PC-9 (cell line): ENCODE data around the gene GLRX. TPM values are rescaled to one million over a fixed set of nuclear protein-coding genes. Genes with fewer than 3 reads are reported as not detected.
"Not testable (repeated sequence)": the region's sequence is repeated elsewhere in the genome, so short reads cannot be mapped to it uniquely, and the experiment has no call there.

Experiments used
- BruUV-seq: library from RNA; stranded (reverse); fragments of 400-500 nt; replicated peaks from 2 replicates; lab custom pipeline; 2021; lab: Mats Ljungman, UMichigan
- CTCF ChIA-PET: fragments of 300-600 bp; sonication (Branson Sonifier 250); formaldehyde crosslinking; loops from one replicate; lab custom pipeline; 2022; ENCODE audit warnings: antibody characterized with exemption; lab: Charles Lee
- POLR2A ChIA-PET: fragments of 300-600 bp; sonication (Branson Sonifier 250); formaldehyde crosslinking; loops from one replicate; lab custom pipeline; 2022; ENCODE audit warnings: antibody characterized with exemption; ENCODE audit not compliant: unreplicated experiment; lab: Charles Lee
- DNase-seq, 2 experiments: peaks; one replicate each; pipeline versions ENCODE4 v3.0.0 to v3.0.0-alpha.2; 2015 to 2022; ENCODE audit warnings: mixed read lengths in 1 of 2
- H2AFZ ChIP-seq: fragments of 200-600 bp; sonication (generic); 2 replicates; pipeline ENCODE4 v1.8.1; 2017; ENCODE audit warnings: antibody characterized with exemption
- H3F3A ChIP-seq: fragments of 200-600 bp; sonication (generic); 2 replicates; pipeline ENCODE4 v1.8.1; 2017; ENCODE audit warnings: antibody characterized with exemption, mild to moderate bottlenecking, low read depth; ENCODE audit not compliant: insufficient read depth
- H3K27ac ChIP-seq: fragments of 200-600 bp; sonication (generic); 2 replicates; pipeline ENCODE4 v1.6.1; 2016; ENCODE audit warnings: mixed run types
- H3K27me3 ChIP-seq: fragments of 200-600 bp; sonication (generic); 2 replicates; pipeline ENCODE4 v1.6.1; 2016; ENCODE audit warnings: low read depth, mixed run types; ENCODE audit not compliant: insufficient read depth
- H3K36me3 ChIP-seq: fragments of 200-600 bp; sonication (generic); 2 replicates; pipeline ENCODE4 v1.6.1; 2016; ENCODE audit warnings: low read depth, mixed run types
- H3K4me1 ChIP-seq: fragments of 200-600 bp; sonication (generic); replicated peaks from 2 replicates; pipeline ENCODE4 v1.6.1; 2016; ENCODE audit warnings: mixed run types; ENCODE audit not compliant: insufficient read depth
- H3K4me2 ChIP-seq: fragments of 200-600 bp; sonication (generic); 2 replicates; pipeline ENCODE4 v1.6.1; 2017; ENCODE audit warnings: mixed run types
- H3K4me3 ChIP-seq: fragments of 200-600 bp; sonication (generic); 2 replicates; pipeline ENCODE4 v1.6.1; 2016; ENCODE audit warnings: mixed run types
- H3K79me2 ChIP-seq: fragments of 200-600 bp; sonication (generic); 2 replicates; pipeline ENCODE4 v1.6.1; 2017; ENCODE audit warnings: low read depth, mixed run types
- H3K9me2 ChIP-seq: fragments of 200-600 bp; sonication (generic); 2 replicates; pipeline ENCODE4 v1.8.1; 2017; ENCODE audit warnings: mild to moderate bottlenecking; ENCODE audit not compliant: insufficient read depth
- H3K9me3 ChIP-seq: fragments of 200-600 bp; sonication (generic); 2 replicates; pipeline ENCODE4 v1.8.1; 2016; ENCODE audit warnings: low read depth; ENCODE audit not compliant: insufficient read depth
- H4K20me1 ChIP-seq: fragments of 200-600 bp; sonication (generic); 2 replicates; pipeline ENCODE4 v1.8.1; 2017; ENCODE audit not compliant: insufficient read depth
- EZH2 ChIP-seq: fragments of 200-600 bp; sonication (generic); IDR thresholded peaks from 2 replicates; pipeline ENCODE4 v1.8.0; 2017; ENCODE audit warnings: antibody characterized with exemption, low read depth
- intact Hi-C: fragments of 100-400 bp; cut with micrococcal nuclease; formaldehyde crosslinking; loops from one replicate; pipeline ENCODE4 v1.10.0; 2022; ENCODE audit not compliant: unreplicated experiment
- total RNA-seq: library from RNA; stranded (reverse); gene quantifications from 2 replicates; pipeline ENCODE4 v1.2.3, GENCODE V29; 2021
- TF ChIP-seq, protein P1 (sequence below): fragments of 200-600 bp; sonication (generic); conservative IDR thresholded peaks from 2 replicates; pipeline ENCODE4 v1.6.1; 2017; ENCODE audit warnings: mixed run types, antibody characterized with exemption, mild to moderate bottlenecking, moderate library complexity

Gene GLRX
- total RNA-seq, 1 experiment from 2014 or later: 25.5 TPM

DNA sequence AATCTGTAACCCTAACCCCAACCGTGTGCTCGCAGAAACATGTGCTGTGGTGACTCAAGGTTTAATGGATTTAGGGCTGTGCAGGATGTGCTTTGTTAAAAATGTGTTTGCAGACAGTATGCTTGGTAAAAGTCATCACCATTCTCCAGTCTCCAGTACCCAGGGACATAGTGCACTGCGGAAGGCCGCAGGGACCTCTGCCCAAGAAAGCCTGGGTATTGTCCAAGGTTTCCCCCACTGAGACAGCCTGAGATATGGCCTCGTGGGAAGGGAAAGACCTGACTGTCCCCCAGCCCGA, 11.5 kb downstream of the GLRX start:
- H3K4me3 ChIP-seq, H3K79me2 ChIP-seq, H2AFZ ChIP-seq, H4K20me1 ChIP-seq, H3K4me1 ChIP-seq, H3K27ac ChIP-seq, BruUV-seq, H3K27me3 ChIP-seq, H3F3A ChIP-seq, H3K36me3 ChIP-seq, intact Hi-C loops, POLR2A ChIA-PET, CTCF ChIA-PET, H3K4me2 ChIP-seq, H3K9me2 ChIP-seq, DNase-seq, H3K9me3 ChIP-seq: not testable (repeated sequence)

DNA sequence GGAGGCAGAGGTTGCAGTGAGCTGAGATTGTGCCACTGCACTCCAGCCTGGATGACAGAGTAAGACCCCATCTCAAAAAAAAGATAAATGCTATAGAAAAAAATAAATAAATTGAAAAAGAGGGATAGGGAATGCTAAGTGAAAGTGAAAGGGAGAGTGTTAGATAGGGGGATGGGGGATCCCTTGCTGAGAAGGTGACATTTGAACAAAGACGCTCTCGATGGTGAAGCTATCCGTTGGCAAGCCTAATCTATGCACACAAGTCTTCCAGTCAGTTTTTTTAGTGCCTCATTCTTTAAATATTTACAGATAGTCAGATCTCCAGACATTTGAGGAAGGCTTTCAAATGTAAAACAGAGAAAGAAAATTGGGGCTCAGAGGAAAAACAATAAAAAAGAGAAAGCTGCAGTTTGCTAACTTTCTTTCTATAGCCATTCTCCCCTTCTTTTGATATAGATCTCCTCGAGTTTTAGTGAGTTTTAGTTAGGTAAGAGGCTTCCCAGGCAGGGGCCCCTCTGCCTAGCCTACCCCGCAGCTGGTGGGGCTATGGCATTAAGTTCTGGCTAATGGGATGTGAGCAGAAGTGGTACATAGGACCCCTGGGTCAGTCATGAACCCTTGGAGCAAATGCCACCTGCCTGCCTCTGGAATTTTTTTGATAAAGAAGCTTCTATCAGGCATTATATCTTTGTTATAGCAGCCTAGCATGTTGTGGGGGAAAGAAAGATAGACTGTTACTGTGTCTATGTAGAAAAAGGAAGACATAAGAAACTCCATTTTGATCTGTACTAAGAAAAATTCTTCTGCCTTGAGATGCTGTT, 12.0 kb downstream of the GLRX start:
- Histone ChIP-seq H3K4me1 (no peaks in the 10 kb centered on the region), H4K20me1 (no peaks in the 10 kb centered on the region), H3F3A (no peaks in the 10 kb centered on the region), H3K79me2 (no peaks in the 10 kb centered on the region), H3K4me3 (no peak overlapping the region), H3K9me3 (no peaks in the 10 kb centered on the region), H3K27me3 (no peaks in the 10 kb centered on the region), H3K9me2 (no peaks in the 10 kb centered on the region), H3K36me3 (0 out of 2 replicates have a peak, but pooled peaks cover 6% of the 10 kb centered on the region), H3K4me2 (no peak overlapping the region), H2AFZ (no peak overlapping the region), H3K27ac (no peak overlapping the region)
- ChIA-PET POLR2A (no interaction called here), CTCF (no interaction called here)
- no peak for TF ChIP-seq EZH2
- TF ChIP-seq, protein P1, sequence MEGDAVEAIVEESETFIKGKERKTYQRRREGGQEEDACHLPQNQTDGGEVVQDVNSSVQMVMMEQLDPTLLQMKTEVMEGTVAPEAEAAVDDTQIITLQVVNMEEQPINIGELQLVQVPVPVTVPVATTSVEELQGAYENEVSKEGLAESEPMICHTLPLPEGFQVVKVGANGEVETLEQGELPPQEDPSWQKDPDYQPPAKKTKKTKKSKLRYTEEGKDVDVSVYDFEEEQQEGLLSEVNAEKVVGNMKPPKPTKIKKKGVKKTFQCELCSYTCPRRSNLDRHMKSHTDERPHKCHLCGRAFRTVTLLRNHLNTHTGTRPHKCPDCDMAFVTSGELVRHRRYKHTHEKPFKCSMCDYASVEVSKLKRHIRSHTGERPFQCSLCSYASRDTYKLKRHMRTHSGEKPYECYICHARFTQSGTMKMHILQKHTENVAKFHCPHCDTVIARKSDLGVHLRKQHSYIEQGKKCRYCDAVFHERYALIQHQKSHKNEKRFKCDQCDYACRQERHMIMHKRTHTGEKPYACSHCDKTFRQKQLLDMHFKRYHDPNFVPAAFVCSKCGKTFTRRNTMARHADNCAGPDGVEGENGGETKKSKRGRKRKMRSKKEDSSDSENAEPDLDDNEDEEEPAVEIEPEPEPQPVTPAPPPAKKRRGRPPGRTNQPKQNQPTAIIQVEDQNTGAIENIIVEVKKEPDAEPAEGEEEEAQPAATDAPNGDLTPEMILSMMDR: no peak
- DNase-seq: no peak
- BruUV-seq: no TSS peak
- intact Hi-C loops: no loop called here

DNA sequence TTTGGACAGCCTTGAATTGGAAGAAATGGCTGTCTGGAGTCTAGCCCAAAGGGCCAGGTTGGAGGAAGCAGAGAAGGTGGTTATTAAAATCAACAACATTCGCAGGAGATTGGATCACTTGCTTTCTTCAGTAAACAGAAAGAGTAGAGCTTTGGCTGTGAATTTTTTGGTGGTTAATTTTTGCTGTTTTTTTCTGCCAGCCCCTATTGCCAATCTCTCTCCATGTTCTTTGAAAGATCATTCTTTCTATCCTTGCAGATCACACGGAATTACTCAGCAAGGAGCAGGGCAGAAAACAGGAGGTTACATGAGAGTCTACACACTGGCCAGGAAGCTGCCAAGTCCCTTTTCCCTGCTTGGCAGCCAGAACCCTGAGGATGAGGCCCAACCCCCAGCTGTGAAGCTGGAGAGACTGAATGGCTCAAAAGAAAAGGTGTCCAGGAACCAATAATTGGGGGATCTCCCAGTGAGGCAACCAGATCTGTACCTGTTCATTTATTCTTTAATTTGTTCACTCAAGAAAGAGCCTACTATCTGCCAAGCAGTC, 13.0 kb downstream of the GLRX start:
- Histone ChIP-seq H3K9me2 (no peaks in the 10 kb centered on the region), H3K9me3 (no peaks in the 10 kb centered on the region), H3K27ac (no peak overlapping the region), H2AFZ (no peak overlapping the region), H3K4me3 (no peak overlapping the region), H3K36me3 (no peaks in the 10 kb centered on the region), H3F3A (no peaks in the 10 kb centered on the region), H3K4me2 (no peak overlapping the region), H3K79me2 (no peaks in the 10 kb centered on the region), H3K27me3 (no peaks in the 10 kb centered on the region), H4K20me1 (no peaks in the 10 kb centered on the region), H3K4me1 (no peaks in the 10 kb centered on the region)
- DNase-seq: no peak
- POLR2A ChIA-PET: no interaction called here
- CTCF ChIA-PET: no interaction called here
- no TSS peak for BruUV-seq
- intact Hi-C loops: no loop called here
- TF ChIP-seq, protein P1: no peak
- TF ChIP-seq EZH2: no peak
